ENCODE data around the gene MED28.

DNA sequence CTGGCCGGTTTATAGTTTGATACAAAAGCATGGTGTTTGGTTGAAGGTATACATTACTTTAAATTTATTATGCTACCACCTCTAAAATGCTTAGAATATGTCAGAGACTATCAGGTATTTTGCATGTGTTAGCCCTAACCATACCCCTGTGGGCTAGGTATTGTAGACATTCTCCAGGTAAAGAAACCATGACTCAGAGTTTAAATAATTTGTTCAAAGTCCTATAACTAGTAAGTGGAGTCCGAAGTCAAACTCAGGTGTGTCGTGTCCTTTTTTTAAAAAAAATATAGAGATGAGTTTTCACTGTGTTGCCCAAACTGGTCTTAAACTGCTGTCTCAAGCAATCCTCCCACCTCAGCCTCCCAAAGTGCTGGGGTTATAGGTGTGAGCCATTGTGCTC is 25.1 kb upstream of the MED28 start:
- TF ChIP-seq EP300 (IDR thresholded peaks at IDR 0.05) (no peak), CTCF (IDR thresholded peaks at IDR 0.05) (no peak), POLR2A (IDR thresholded peaks at IDR 0.05; ENCODE audit: low read depth) (no peak)

Data from esophagus muscularis mucosa (tissue), 4 donors.